ENCODE data around the gene EXOSC2.
A peak's percentile ranks its signal among the peaks of the same experiment; 100 is the strongest.

EXOSC2 gene

GRCh38 chr9:130698514-130698913 is 4.9 kb downstream of the EXOSC2 start:
- no peak for DNase-seq

GRCh38 chr9:130699047-130699446 is 5.5 kb downstream of the EXOSC2 start:
- DNase-seq: no peak

GRCh38 chr9:130701059-130702022 is 7.8 kb downstream of the EXOSC2 start:
- DNase-seq: peak; percentile 83

GRCh38 chr9:130703501-130703900 is 9.9 kb downstream of the EXOSC2 start:
- DNase-seq: no peak

GRCh38 chr9:130707225-130707976 is 13.8 kb downstream of the EXOSC2 start:
- peak; percentile 80 for DNase-seq

- DNase-seq: no peak
Measured at GRCh38 chr9:130710822-130711352, 17.3 kb downstream of the EXOSC2 start.

GRCh38 chr9:130711469-130711868 is 17.9 kb downstream of the EXOSC2 start:
- no peak for DNase-seq

GRCh38 chr9:130712564-130713285 is 19.1 kb downstream of the EXOSC2 start:
- peak; percentile 97 for DNase-seq

GRCh38 chr9:130713286-130713960 is 19.8 kb downstream of the EXOSC2 start:
- DNase-seq: no peak

- DNase-seq: no peak
Measured at GRCh38 chr9:130714586-130715110, 21.1 kb downstream of the EXOSC2 start.

- no peak for DNase-seq
Measured at GRCh38 chr9:130715270-130715669, 21.7 kb downstream of the EXOSC2 start.

GRCh38 chr9:130718562-130718961 is 25.0 kb downstream of the EXOSC2 start:
- no peak for DNase-seq

GRCh38 chr9:130720762-130721161 is 27.2 kb downstream of the EXOSC2 start:
- no peak for DNase-seq

- no peak for DNase-seq
Measured at GRCh38 chr9:130728721-130729120, 35.1 kb downstream of the EXOSC2 start.

GRCh38 chr9:130729145-130729544 is 35.6 kb downstream of the EXOSC2 start:
- no peak for DNase-seq

GRCh38 chr9:130731355-130731754 is 37.8 kb downstream of the EXOSC2 start:
- DNase-seq: no peak

GRCh38 chr9:130732136-130732535 is 38.6 kb downstream of the EXOSC2 start:
- DNase-seq: no peak

GRCh38 chr9:130732793-130733221 is 39.2 kb downstream of the EXOSC2 start:
- no peak for DNase-seq

- DNase-seq: no peak
Measured at GRCh38 chr9:130735566-130735965, 42.0 kb downstream of the EXOSC2 start.

GRCh38 chr9:130736834-130737233 is 43.3 kb downstream of the EXOSC2 start:
- no peak for DNase-seq

GRCh38 chr9:130738281-130738680 is 44.7 kb downstream of the EXOSC2 start:
- no peak for DNase-seq

- DNase-seq: no peak
Measured at GRCh38 chr9:130739081-130739480, 45.5 kb downstream of the EXOSC2 start.
